Ishikawa (cell line): ENCODE data around the gene MRGPRD.

Source experiments
- CEBPB ChIP-seq: IDR thresholded peaks from 2 replicates; pipeline ENCODE4 v1.6.1; 2012
- CREB1 ChIP-seq: IDR thresholded peaks from 2 replicates; pipeline ENCODE4 v1.6.1; 2012; ENCODE audit warnings: low read depth
- EP300 ChIP-seq: IDR thresholded peaks from 2 replicates; pipeline ENCODE4 v1.6.1; 2012; ENCODE audit warnings: borderline replicate concordance
- MAX ChIP-seq: IDR thresholded peaks from 2 replicates; pipeline ENCODE4 v1.6.1; 2012
- NFIC ChIP-seq: IDR thresholded peaks from 2 replicates; pipeline ENCODE4 v1.6.1; 2012
- RAD21 ChIP-seq: IDR thresholded peaks from 2 replicates; pipeline ENCODE4 v1.6.1; 2012; ENCODE audit warnings: low read depth
- REST ChIP-seq: IDR thresholded peaks from 2 replicates; pipeline ENCODE4 v1.6.1; 2012; ENCODE audit warnings: low read depth, mild to moderate bottlenecking
- TAF1 ChIP-seq: IDR thresholded peaks from 2 replicates; pipeline ENCODE4 v1.6.1; 2012; ENCODE audit warnings: low read depth, mild to moderate bottlenecking
- TCF12 ChIP-seq: IDR thresholded peaks from 2 replicates; pipeline ENCODE4 v1.6.1; 2012; ENCODE audit warnings: low read depth
- TEAD4 ChIP-seq: IDR thresholded peaks from 2 replicates; pipeline ENCODE4 v1.6.1; 2012
- YY1 ChIP-seq: IDR thresholded peaks from 2 replicates; pipeline ENCODE4 v1.6.1; 2012; ENCODE audit warnings: low read depth
- ZBTB7A ChIP-seq: IDR thresholded peaks from 2 replicates; pipeline ENCODE4 v1.6.1; 2012; ENCODE audit warnings: low read depth

- TF ChIP-seq EP300 (no peak), REST (no peak), NFIC (no peak), TAF1 (no peak), CREB1 (no peak), RAD21 (no peak), CEBPB (no peak), YY1 (no peak), MAX (no peak), ZBTB7A (no peak), TEAD4 (no peak), TCF12 (no peak)
Measured at GRCh38 chr11:68946416-68947090, 34.2 kb downstream of the MRGPRD start.
